Natural killer cell treated with Interleukin-12 subunit alpha and Interleukin-12 subunit beta and Interleukin-15 and Interleukin-18, amount 100 ng/mL, for 72 hours (primary cell): Measurements from ENCODE around the gene SLC13A1. TPM values are rescaled to one million over a fixed set of nuclear protein-coding genes. Genes with fewer than 3 reads are reported as not detected.
"Not testable (repeated sequence)": the region's sequence is repeated elsewhere in the genome, so short reads cannot be mapped to it uniquely, and the experiment has no call there.

Experiments used
- ATAC-seq, 2 donors: fragments of 150-1000 bp; cut with Tn5 transposase in 1 of 2; sonication (Bioruptor Pico), chemical (Tn5 transposase) in 1 of 2; 2 replicates each; pipeline ENCODE4 v1.10.0; 2021
- DNase-seq: peaks from one replicate; pipeline ENCODE4 v3.0.0; 2022; ENCODE audit warnings: low spot score
- H3K27ac Mint-ChIP-seq, 2 donors: 1 replicate in 1 of 2; 2 replicates in 1 of 2; pipeline ENCODE4 v1.8.0; 2022; ENCODE audit warnings: mixed read lengths in 2 of 2, mild to moderate bottlenecking in 1 of 2, moderate library complexity in 1 of 2
- H3K27me3 Mint-ChIP-seq, 2 donors: 1 replicate in 1 of 2; 2 replicates in 1 of 2; pipeline ENCODE4 v1.8.0; 2022; ENCODE audit warnings: mixed read lengths in 2 of 2
- H3K36me3 Mint-ChIP-seq: one replicate; pipeline ENCODE4 v1.8.0; 2022; ENCODE audit warnings: mixed read lengths
- H3K4me1 Mint-ChIP-seq, 2 donors: 1 replicate in 1 of 2; 2 replicates in 1 of 2; pipeline ENCODE4 v1.8.0; 2022; ENCODE audit warnings: low read depth in 2 of 2, mixed read lengths in 2 of 2, mild to moderate bottlenecking in 1 of 2
- H3K4me3 Mint-ChIP-seq: one replicate; pipeline ENCODE4 v1.8.0; 2022; ENCODE audit warnings: mixed read lengths
- H3K9me3 Mint-ChIP-seq: 2 replicates; pipeline ENCODE4 v1.8.0; 2022; ENCODE audit warnings: mixed read lengths
- total RNA-seq, 2 donors: library from RNA; stranded (reverse); gene quantifications; one replicate each; pipeline ENCODE4 v1.2.3, GENCODE V29; 2022

Gene SLC13A1
- total RNA-seq, 2 donors from 2014 or later, result not detected

- H3K36me3 Mint-ChIP-seq, result no peaks in the 10 kb centered on the region
- no peak for DNase-seq
- no peaks in the 10 kb centered on the region for H3K27me3 Mint-ChIP-seq
- peaks cover 9% of the 10 kb centered on the region for H3K9me3 Mint-ChIP-seq
- no peak overlapping the region for H3K4me3 Mint-ChIP-seq
- no peak overlapping the region for H3K27ac Mint-ChIP-seq
- no peak for ATAC-seq
- no peaks in the 10 kb centered on the region for H3K4me1 Mint-ChIP-seq
Observed at GRCh38 chr7:123131140-123131539, 68.6 kb downstream of the SLC13A1 start.

- H3K36me3 Mint-ChIP-seq, result no peaks in the 10 kb centered on the region
- peaks cover 6% of the 10 kb centered on the region for H3K9me3 Mint-ChIP-seq
- H3K4me3 Mint-ChIP-seq, result no peak overlapping the region
- H3K27me3 Mint-ChIP-seq, result no peaks in the 10 kb centered on the region
- no peaks in the 10 kb centered on the region for H3K4me1 Mint-ChIP-seq
- ATAC-seq, result no peak
- H3K27ac Mint-ChIP-seq, result no peak overlapping the region
- no peak for DNase-seq
Observed at GRCh38 chr7:123126691-123127090, 73.1 kb downstream of the SLC13A1 start.

GRCh38 chr7:123126171-123126570, 73.6 kb downstream of the SLC13A1 start:
- no peaks in the 10 kb centered on the region for H3K27me3 Mint-ChIP-seq
- H3K4me1 Mint-ChIP-seq, result no peaks in the 10 kb centered on the region
- ATAC-seq, result no peak
- H3K36me3 Mint-ChIP-seq, result no peaks in the 10 kb centered on the region
- peaks cover 6% of the 10 kb centered on the region for H3K9me3 Mint-ChIP-seq
- H3K4me3 Mint-ChIP-seq, result no peak overlapping the region
- no peak for DNase-seq
- no peak overlapping the region for H3K27ac Mint-ChIP-seq

- Mint-ChIP-seq H3K4me3 (no peak overlapping the region), H3K27ac (no peak overlapping the region), H3K27me3 (no peaks in the 10 kb centered on the region), H3K9me3 (peaks cover 6% of the 10 kb centered on the region), H3K36me3 (peaks cover under 1% of the 10 kb centered on the region), H3K4me1 (no peaks in the 10 kb centered on the region)
- DNase-seq, result no peak
- no peak for ATAC-seq
Observed at GRCh38 chr7:123125231-123125630, 74.5 kb downstream of the SLC13A1 start.

- ATAC-seq, result no peak
- H3K27me3 Mint-ChIP-seq, result no peaks in the 10 kb centered on the region
- peaks cover 5% of the 10 kb centered on the region for H3K9me3 Mint-ChIP-seq
- DNase-seq, result no peak
- no peaks in the 10 kb centered on the region for H3K4me1 Mint-ChIP-seq
- H3K36me3 Mint-ChIP-seq, result peaks cover 4% of the 10 kb centered on the region
- H3K27ac Mint-ChIP-seq, result no peak overlapping the region
- no peak overlapping the region for H3K4me3 Mint-ChIP-seq
Observed at GRCh38 chr7:123122916-123123315, 76.9 kb downstream of the SLC13A1 start.

- Mint-ChIP-seq H3K27me3 (no peaks in the 10 kb centered on the region), H3K27ac (no peak overlapping the region), H3K36me3 (peaks cover 4% of the 10 kb centered on the region), H3K4me3 (no peak overlapping the region), H3K9me3 (peaks cover 13% of the 10 kb centered on the region), H3K4me1 (no peaks in the 10 kb centered on the region)
- DNase-seq, result no peak
- no peak for ATAC-seq
Observed at GRCh38 chr7:123120286-123120685, 79.5 kb downstream of the SLC13A1 start.

GRCh38 chr7:123115331-123115730, 84.4 kb downstream of the SLC13A1 start:
- ATAC-seq, result no peak
- peaks cover 21% of the 10 kb centered on the region for H3K9me3 Mint-ChIP-seq
- no peak overlapping the region for H3K27ac Mint-ChIP-seq
- no peaks in the 10 kb centered on the region for H3K4me1 Mint-ChIP-seq
- DNase-seq, result no peak
- no peaks in the 10 kb centered on the region for H3K27me3 Mint-ChIP-seq
- no peak overlapping the region for H3K4me3 Mint-ChIP-seq
- H3K36me3 Mint-ChIP-seq, result peaks cover 4% of the 10 kb centered on the region

GRCh38 chr7:123114288-123114687, 85.5 kb downstream of the SLC13A1 start:
- H3K9me3 Mint-ChIP-seq, result peaks cover 15% of the 10 kb centered on the region

GRCh38 chr7:123112833-123113232, 86.9 kb downstream of the SLC13A1 start:
- Mint-ChIP-seq H3K36me3 (no peaks in the 10 kb centered on the region), H3K27ac (no peak overlapping the region), H3K27me3 (no peaks in the 10 kb centered on the region), H3K4me1 (no peaks in the 10 kb centered on the region), H3K4me3 (no peak overlapping the region), H3K9me3 (peaks cover 24% of the 10 kb centered on the region)
- ATAC-seq, result no peak
- no peak for DNase-seq

More at GRCh38 chr7:123114288-123114687, 85.5 kb downstream of the SLC13A1 start:
- H3K4me3 Mint-ChIP-seq, result no peak overlapping the region
- DNase-seq (no peak), ATAC-seq (no peak)
- H3K27me3 Mint-ChIP-seq, result no peaks in the 10 kb centered on the region
- no peaks in the 10 kb centered on the region for H3K4me1 Mint-ChIP-seq
- H3K36me3 Mint-ChIP-seq, result no peaks in the 10 kb centered on the region
- H3K27ac Mint-ChIP-seq, result no peak overlapping the region

GRCh38 chr7:123099712-123100111, 100.1 kb downstream of the SLC13A1 start:
- Mint-ChIP-seq H3K4me1 (no peaks in the 10 kb centered on the region), H3K27me3 (no peaks in the 10 kb centered on the region), H3K9me3 (peaks cover 15% of the 10 kb centered on the region), H3K4me3 (no peak overlapping the region), H3K27ac (no peak overlapping the region), H3K36me3 (peaks cover 5% of the 10 kb centered on the region)
- no peak for ATAC-seq
- no peak for DNase-seq

GRCh38 chr7:123096976-123097375, 102.8 kb downstream of the SLC13A1 start:
- DNase-seq, result no peak
- ATAC-seq, result no peak
- no peak overlapping the region for H3K4me3 Mint-ChIP-seq
- H3K4me1 Mint-ChIP-seq, result no peaks in the 10 kb centered on the region
- no peak overlapping the region for H3K27ac Mint-ChIP-seq
- H3K36me3 Mint-ChIP-seq, result peaks cover 5% of the 10 kb centered on the region
- H3K27me3 Mint-ChIP-seq, result no peaks in the 10 kb centered on the region
- peaks cover 11% of the 10 kb centered on the region for H3K9me3 Mint-ChIP-seq

- peaks cover 5% of the 10 kb centered on the region for H3K36me3 Mint-ChIP-seq
- H3K27me3 Mint-ChIP-seq, result no peaks in the 10 kb centered on the region
- no peak overlapping the region for H3K4me3 Mint-ChIP-seq
- H3K9me3 Mint-ChIP-seq, result peaks cover 9% of the 10 kb centered on the region
- DNase-seq (no peak), ATAC-seq (no peak)
- H3K27ac Mint-ChIP-seq, result no peak overlapping the region
- H3K4me1 Mint-ChIP-seq, result no peaks in the 10 kb centered on the region
Observed at GRCh38 chr7:123096434-123096833, 103.3 kb downstream of the SLC13A1 start.

GRCh38 chr7:123090456-123090855, 109.3 kb downstream of the SLC13A1 start:
- H3K27me3 Mint-ChIP-seq, result no peaks in the 10 kb centered on the region
- H3K4me1 Mint-ChIP-seq, result no peaks in the 10 kb centered on the region
- no peaks in the 10 kb centered on the region for H3K36me3 Mint-ChIP-seq
- no peak overlapping the region for H3K4me3 Mint-ChIP-seq
- no peak for DNase-seq
- no peak overlapping the region for H3K27ac Mint-ChIP-seq
- no peaks in the 10 kb centered on the region for H3K9me3 Mint-ChIP-seq
- ATAC-seq, result no peak

GRCh38 chr7:123086910-123087309, 112.9 kb downstream of the SLC13A1 start:
- not testable (repeated sequence) for H3K27me3 Mint-ChIP-seq, DNase-seq, H3K4me1 Mint-ChIP-seq, H3K4me3 Mint-ChIP-seq, H3K27ac Mint-ChIP-seq, H3K9me3 Mint-ChIP-seq, ATAC-seq, H3K36me3 Mint-ChIP-seq

GRCh38 chr7:123084861-123085260, 114.9 kb downstream of the SLC13A1 start:
- not testable (repeated sequence) for ATAC-seq, H3K27ac Mint-ChIP-seq, H3K4me3 Mint-ChIP-seq, DNase-seq, H3K27me3 Mint-ChIP-seq, H3K9me3 Mint-ChIP-seq, H3K4me1 Mint-ChIP-seq
- peaks cover 14% of the 10 kb centered on the region for H3K36me3 Mint-ChIP-seq
